HG02588 (cell line): ENCODE measurements around the gene CXCR6.
A peak's percentile ranks its signal among the peaks of the same experiment; 100 is the strongest.

Source experiments
- ATAC-seq: cut with Tn5 transposase; IDR thresholded peaks from one replicate; pipeline ENCODE4 v1.9.1; 2021; ENCODE audit warnings: mild to moderate bottlenecking, moderate library complexity; ENCODE audit not compliant: unreplicated experiment

Gene CXCR6

DNA sequence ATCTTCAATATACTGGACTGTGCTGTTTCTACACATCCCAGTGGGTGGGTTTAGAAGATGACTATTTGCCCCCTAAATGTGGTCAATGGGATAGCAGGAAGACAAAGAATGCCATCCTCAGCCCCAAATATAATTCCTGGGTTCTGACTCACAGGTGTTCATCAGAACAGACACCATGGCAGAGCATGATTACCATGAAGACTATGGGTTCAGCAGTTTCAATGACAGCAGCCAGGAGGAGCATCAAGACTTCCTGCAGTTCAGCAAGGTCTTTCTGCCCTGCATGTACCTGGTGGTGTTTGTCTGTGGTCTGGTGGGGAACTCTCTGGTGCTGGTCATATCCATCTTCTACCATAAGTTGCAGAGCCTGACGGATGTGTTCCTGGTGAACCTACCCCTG, 3.0 kb downstream of the CXCR6 start:
- ATAC-seq: no peak

DNA sequence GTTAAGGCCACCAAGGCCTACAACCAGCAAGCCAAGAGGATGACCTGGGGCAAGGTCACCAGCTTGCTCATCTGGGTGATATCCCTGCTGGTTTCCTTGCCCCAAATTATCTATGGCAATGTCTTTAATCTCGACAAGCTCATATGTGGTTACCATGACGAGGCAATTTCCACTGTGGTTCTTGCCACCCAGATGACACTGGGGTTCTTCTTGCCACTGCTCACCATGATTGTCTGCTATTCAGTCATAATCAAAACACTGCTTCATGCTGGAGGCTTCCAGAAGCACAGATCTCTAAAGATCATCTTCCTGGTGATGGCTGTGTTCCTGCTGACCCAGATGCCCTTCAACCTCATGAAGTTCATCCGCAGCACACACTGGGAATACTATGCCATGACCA, 3.6 kb downstream of the CXCR6 start:
- no peak for ATAC-seq

DNA sequence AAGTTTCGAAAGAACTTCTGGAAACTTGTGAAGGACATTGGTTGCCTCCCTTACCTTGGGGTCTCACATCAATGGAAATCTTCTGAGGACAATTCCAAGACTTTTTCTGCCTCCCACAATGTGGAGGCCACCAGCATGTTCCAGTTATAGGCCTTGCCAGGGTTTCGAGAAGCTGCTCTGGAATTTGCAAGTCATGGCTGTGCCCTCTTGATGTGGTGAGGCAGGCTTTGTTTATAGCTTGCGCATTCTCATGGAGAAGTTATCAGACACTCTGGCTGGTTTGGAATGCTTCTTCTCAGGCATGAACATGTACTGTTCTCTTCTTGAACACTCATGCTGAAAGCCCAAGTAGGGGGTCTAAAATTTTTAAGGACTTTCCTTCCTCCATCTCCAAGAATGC, 4.1 kb downstream of the CXCR6 start:
- ATAC-seq: no peak

DNA sequence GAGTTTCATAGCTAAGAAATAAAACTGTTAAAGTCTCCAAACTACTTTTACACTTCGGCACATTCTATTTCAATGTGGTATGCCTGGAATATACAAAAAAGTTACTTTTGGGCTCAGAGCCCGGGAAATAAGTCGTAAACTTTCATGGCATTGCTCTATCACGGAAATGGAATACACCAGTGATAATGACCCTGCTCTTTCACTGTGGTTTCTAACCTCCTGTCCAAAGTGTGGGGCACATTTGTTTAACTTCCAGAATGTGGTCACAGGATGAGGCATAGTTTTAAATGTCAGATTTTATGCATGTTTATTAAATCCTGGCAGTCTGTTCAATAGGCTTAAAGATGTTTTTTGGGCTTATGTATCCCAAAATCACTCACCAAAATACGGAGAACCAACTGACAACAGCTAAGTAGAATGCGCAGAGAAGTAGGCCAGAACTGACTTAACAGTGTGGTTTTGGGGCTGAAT, 5.1 kb downstream of the CXCR6 start:
- ATAC-seq: no peak

DNA sequence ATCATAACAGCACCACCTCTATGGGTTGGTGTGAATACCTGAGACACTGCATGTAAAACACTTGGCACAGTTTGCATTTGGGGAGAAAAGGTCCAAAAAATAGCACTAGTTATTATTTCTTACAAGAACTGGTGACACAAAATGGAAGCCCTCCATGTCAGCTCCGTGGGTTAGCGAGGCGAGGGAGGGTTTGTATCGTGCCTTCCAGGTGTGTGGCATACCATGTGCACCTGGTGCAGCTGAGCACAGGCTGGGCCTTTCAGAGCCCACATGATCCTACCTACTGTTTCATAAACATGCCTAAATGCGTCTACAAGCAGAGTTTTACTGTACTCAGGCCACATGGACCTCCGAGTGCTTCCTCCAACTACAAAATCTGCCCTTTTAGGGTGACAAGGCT, 5.6 kb downstream of the CXCR6 start:
- no peak for ATAC-seq

DNA sequence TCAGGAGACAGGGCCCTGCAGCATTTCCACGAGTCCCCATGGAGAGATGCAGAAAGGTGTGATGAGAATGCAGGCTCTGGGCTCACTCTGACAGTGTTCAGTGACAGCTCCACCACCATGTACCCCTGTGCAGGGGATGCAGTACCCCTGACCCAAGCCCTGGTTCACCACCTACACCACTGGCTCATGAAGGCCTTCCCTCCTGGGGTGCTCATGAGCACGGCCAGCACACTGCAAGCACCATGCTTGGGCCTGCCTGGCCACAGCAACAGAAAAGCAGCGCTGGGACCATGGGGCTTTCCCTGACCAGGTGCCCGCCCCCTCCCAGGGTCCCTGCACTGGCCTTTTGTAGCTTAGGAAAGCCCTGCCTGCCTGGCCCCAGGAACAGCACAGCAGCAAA, 6.2 kb downstream of the CXCR6 start:
- ATAC-seq: no peak

DNA sequence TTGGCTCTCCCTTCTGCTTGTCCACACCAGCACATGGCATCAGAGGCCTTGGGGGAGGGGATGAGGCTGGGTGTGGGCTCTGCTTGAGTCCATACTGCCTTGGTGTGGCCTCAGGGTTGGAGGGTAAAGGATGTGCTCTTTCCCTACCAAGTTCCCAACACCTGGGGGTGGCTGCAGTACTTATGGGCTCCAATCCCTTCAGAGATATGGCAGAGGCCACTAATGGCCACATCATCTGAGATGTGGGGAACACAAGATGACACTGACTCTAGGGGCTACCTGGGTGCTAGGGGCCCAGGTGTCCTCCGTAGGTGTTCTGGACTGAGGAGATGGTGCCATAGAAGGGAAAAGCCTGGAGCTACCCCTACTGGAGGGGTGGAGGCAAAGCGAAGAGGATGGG, 6.9 kb downstream of the CXCR6 start:
- ATAC-seq: no peak

DNA sequence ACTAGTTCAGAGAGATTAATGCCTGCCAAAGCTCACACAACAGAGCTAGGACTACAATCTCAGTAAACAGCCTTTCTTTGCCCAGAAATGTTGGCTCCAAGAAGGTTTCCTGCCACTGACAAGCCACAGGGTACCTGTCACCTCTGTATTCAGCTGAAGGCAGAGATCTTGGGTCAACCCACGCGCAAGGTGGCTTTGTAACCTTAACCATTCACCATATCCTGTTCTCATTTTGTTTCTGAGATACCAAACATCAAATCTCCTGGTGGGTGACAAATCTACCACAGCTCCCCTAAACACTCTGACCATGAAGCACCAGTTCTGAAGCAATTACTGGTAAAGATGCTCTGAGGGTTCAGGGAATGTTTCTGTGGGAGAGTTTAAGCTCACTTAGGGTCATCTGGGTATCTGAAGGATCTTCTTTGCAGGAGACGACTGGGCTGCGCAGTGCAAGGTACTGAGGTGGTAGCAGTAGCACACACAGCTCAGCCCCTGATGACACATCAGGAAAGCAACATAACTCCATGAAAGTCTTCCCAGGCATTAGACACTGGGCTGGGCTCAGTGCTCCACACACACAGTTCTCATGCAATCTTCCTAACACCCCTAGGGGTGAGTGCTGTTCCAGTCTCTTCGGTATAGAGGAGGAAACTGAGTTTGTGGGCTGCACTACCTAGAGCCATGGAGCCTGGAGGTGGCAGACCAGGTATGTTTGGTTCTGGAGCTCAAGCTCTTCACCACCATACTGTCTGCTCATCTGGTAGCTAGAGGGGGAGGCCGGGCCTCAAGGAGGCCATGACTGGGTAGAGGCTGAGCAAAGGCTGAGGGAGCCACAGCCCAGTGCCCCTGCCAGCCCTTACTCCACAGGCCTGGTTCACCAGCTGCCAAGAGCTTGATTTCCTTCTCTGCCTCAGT, 7.7 kb downstream of the CXCR6 start:
- no peak for ATAC-seq

DNA sequence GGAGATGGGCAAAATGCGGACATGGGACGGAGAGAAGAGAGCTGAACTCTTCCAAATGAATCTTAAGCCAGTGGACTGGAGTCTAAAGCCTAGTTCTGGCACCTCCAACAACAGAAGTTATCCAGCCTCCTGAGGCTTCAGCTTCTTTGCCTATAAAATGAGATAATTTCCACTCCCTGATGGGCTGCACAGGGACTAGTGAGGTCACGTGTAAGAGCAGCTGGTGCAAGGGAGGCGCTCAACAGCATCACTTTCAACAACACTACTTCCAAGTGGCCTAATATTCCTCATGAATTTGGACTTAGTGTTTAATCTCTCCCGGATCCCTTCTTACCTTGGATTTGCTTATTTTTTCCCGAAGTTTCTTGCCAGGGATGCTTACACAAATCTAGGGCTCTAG, 8.7 kb downstream of the CXCR6 start:
- no peak for ATAC-seq

DNA sequence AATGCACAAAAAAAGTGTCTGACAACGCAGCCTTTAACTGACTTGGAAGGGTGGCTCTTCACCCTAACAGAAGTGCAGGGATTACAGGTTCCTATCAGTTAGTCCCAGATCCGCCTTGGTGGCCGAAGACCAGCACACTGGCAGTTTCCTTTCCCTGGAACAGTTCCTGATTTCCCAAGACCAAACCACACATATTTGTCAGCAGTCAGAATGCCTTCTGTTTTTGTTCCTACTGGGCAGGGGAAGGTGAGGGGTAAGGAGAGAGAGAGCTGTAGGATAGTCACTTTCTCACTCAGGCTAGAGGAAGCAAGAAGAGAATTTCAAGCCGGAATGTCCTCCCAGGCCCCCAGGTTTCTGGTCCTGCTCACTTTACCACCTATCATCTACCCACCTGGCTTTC, 9.2 kb downstream of the CXCR6 start:
- ATAC-seq: no peak

DNA sequence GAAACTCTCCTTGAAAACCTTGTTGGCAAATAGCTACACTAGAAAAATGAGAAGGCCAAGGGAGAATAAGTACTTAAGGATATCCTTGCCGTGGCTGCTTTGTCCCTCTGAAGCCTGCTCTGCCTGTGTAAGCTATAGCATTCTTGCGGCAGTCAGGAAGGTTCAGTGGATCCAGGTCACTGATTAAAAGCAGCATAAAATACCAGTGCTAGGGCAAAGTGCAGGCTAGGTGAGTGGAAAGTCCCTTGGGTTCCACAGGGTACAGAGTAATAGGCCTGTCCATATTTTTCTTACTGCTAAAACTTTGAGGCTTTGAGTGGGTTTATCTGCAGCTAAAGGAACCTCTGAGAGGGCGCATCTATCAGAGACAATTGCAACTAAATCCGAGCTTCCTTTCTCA, 10.3 kb downstream of the CXCR6 start:
- no peak for ATAC-seq

DNA sequence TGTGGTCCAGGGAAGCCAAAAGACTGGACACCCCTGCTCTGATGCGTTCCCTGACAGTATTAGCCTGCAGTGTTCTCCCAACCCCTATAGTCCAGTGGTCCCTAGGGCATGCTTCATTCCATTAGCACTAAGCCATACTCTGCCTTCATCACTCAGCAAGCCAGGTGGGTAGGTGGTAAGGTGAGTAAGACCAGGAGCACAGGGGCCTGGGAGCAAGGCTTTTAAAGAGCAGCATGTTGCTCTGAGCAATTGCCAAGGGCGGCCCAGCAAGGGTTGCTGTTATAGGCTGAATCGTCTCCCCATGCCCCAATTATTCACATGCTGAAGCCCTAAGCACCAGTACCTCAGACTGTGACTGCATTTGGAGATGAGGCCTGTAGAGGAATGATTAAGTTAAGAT, 11.0 kb downstream of the CXCR6 start:
- ATAC-seq: no peak

DNA sequence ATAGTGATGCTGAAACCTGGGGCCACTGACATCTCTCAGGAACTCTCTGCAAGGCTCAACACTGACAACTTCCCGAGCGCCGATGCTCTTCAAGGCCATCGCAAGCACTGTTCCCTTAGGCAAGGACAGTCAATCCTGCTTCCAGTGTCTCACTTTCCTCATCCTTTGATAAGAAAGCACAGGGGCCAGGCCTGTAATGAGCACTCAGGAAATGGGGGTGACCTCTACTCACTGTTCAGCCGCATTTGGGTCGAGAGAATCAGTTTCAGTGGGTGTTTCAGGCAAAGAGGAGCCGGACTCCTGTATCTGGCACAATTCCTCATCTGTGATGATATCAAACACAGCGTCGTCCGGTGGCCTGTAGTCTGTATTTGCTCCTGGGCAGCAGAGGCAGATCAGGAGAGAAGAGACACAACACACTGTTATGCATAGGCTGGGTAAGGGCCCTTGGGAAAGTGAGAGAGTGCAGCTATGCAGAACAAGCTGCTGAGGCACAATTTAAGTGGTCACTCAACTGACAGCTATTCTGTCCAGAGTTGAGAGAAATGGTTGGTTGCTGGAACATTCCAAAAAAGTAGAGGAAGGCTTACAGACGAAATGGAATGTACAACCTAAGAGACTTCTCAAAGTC, 11.9 kb downstream of the CXCR6 start:
- ATAC-seq: no peak

DNA sequence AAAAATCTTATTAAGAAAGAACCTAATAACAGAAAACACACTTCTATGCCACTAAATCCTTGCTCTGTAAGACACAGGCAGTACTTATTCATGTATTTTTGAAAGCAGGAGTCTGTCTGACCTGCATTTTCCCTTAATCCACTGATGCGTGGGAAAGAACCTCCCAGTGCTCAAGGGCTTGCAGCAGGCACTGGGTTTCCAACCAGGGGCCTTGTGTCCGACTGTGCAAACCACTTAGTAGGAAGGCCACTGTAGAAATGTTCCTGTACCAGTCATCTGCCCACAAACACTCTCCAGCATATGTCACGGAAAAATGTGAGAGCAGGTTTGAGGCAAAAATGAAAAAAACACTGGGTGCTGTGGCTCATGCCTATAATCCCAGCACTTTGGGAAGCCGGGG, 12.4 kb downstream of the CXCR6 start:
- no peak for ATAC-seq

DNA sequence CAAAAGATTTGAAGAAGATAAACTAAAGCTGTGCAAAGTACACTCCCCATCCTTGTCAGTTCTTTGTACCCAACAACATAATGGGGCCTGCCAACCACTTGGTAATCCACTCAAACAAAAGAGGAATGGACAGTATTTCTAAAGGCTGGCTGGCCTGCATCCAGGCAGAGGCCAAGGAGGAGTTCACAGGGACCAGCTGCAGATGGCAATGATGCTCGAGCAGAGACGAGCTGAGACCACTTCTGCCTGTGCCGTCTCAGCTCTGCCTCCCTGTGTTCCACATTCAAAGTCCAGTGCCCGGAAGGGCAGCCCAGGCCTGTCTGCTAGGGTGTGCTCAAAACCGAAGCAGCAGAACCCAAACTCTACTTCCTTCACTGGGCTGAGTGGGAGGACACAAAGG, 14.3 kb downstream of the CXCR6 start:
- ATAC-seq: no peak

DNA sequence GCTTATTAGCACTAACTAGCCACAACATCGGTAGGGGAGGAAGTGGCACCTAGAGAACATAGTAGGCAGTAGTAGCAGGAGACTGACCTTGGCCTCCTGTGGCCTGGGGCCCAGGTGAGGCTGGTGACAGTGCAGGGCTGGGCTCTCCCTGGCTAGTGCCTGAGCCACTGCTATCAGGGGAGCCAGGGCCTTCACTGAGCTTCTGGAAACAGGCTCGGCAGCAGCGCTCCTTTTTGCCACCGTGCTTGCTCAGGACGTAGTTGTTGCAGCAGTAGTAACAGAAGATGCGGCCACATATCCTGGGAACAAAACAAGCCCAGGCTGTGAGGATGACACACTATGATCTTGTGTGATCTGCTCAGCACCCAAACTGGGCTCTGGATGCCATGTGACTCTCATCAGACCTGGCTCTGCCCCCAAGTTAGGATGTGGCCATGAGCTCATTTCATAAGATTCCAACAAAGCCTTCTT, 15.1 kb downstream of the CXCR6 start:
- ATAC-seq: no peak

DNA sequence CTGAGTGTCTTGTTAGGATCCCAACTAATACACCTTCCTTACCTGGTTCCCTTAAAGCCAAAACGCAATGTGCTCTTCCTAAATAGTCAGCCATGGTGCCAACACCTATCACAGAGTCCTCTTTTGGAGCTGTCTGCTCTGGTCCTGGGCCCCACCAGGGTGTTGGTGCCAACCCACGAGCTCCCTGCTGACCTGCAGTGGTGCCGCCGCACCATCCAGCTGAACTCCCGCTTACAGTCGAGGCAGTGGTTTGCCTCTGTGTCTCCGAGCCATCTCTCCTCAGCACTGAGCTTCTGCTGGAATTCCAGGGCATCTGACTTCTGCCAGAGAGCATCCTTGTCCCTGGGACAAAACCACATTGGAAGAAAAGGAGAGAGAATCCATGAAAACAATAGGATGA, 15.9 kb downstream of the CXCR6 start:
- ATAC-seq: no peak

DNA sequence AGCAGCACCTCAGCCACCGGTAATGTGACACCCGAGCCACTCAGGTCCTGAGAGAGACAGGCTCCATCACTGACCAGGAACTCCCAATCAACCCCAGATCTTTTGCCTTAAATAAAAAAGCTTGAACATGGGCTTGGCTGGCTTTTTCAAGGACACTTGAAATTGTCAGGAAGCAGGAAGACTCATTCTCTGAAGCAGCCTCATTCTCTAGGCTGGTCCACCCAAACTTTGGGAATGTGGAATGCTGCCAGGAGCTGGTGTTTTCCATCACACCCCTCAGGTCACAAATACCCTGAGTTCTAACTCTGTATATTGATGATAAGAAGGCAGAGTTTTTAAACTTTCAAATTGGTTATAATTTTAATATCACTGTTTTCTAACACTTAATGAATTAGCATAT, 17.0 kb downstream of the CXCR6 start:
- ATAC-seq: no peak

DNA sequence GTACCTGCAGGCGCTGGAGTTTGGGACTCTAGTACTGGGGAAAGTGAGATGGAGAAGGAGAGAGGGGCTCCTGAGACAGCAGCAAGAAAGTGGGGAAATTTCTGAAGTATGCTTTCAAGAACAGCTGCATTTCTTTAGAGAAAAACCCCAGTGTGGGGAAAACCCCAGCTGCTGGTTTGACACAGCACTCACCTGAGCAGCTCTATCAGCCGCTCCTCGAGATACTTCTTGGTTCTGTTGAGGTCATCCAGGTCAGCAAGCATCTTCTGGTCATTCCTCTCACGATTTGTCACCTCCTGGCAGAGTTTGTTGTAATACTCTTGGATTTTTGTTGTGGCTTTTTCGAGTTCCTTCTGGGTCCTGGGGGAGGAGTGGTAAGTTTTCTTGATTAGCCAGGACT, 18.8 kb downstream of the CXCR6 start:
- peak; percentile 62 for ATAC-seq

DNA sequence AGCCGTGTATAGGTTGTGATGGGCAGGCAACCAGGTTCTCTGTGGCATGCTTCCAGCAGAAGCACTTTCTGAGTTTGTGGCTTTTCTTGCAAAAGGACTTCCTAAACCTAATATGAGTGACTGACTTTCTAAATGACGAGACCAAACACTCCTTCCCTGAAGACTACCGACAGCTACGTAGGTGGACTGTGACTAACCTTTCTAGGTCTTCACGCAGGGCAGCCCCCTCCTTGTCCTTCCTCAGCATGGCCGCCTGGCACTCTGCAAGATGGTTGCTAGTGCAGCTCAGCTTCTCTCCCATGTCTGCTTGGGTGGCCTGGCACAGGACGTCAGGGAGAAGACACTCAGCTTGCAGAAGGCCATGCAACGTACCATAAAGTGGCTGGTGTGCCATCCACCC, 20.9 kb downstream of the CXCR6 start:
- peak; percentile 46 for ATAC-seq

DNA sequence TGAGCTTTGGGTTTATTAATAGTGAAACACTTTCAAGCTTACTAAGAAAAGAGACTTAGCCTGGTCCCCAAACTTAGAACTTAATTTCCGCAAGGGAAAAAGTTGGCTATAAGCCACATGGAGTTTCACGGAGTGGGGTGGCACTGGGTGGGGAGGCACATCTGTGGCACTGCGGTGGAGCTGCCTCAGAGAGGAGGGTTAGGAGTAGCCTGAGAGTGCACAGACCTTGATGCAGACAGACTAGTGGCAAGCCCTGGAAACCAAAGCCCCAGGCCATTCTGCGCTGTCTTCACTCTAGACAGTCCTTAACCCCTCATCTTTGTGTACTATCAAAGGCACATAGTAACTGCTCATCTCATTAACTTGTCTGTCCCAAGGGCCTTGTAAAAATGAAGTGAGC, 22.0 kb downstream of the CXCR6 start:
- no peak for ATAC-seq

DNA sequence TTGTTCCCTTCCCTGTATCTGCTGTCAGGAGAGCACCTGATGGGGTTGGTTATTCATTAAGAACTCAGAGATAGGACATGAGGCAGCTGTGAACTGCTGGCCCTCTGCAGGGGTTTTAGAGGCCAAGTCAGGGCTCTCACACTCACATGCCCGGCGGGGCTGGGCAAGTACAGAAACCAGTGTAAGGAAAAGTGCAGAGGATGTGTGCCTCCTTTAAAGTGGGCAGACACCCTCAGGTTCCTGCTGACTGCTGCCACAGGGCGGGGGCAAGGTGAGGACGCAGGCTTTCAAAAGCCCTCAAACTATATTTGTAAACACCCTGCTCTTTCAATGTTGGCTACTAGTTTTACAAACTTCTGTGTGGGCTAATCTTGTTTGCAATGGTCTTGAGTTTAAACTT, 22.4 kb downstream of the CXCR6 start:
- ATAC-seq: no peak
